Measurements from ENCODE around the gene NPTX2.

The NPTX2 gene

DNA sequence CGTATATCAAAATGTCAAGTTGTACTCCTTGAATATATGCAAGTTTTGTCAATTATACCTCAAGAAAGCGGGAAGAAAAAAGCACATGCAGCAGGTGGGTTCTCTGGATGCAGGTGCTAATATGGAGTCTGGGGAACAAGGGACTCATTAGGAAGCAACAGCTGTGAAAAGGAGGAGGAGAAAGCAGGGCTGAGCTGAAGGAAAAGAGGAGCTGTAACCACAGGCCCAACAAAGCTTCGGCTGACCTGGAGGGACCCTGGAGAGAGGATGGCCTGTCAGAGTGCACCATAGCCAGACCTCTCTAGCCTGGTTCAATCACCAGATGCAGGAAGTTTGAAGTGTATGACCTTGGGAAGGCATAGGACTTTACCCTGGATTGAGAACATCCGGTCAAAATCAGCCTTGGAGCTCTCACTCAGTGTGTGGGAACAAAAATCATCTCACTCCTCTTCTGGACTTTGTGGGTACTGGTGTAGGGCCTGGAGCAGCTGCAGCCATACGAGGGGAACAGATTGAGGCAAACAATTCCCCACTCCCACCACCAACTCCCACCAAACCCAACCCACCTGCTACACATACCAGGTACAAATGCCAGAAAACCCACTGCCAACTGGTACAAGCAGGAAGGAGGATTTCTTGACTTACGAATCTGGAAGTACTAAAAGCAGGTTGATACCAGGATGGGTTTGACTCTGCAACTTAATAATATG is 36.7 kb downstream of the NPTX2 start:
- no peak for DNase-seq (ENCODE audit: extremely low read depth in 1 of 2, low read depth in 1 of 2)

- DNase-seq (ENCODE audit: extremely low read depth in 1 of 2, low read depth in 1 of 2) = no peak
Observed at GRCh38 chr7:98654524-98655272, 37.6 kb downstream of the NPTX2 start.

DNA sequence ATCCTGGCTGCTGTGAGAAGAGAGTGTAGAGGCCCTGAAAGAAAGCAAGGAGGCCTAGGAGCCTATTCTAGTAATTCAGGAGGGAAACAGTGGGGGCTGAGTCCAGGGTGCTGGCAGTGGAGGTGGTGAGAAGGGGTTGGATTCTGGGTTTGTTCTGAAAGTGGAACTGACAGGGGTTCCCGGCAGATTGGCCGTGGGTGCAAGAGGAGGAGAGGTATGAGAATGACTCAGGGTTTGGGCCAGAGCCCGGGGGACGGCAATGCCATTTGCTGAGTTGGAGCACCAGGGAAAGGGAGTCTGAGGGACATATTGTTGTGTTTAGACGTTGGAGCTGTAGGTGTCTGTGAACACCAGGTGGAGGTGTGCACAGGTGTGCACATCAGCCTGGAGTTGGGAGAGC is 38.5 kb downstream of the NPTX2 start:
- no peak for DNase-seq (ENCODE audit: extremely low read depth in 1 of 2, low read depth in 1 of 2)

DNA sequence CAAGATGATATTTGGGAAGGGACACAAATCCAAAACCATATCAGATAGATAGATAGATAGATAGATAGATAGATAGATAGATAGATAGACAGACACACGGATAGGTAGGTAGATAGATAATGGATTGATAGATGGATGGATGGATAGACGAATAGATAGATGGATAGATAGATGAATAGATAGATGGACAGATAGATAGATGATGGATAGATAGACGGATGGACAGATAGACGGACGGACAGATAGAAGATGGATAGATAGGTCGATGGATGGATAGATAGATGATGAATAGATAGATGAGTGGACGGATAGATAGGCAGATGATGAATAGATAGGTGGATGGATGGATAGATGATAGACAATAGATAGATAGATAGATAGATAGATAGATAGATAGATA is 39.8 kb downstream of the NPTX2 start:
- DNase-seq (ENCODE audit: extremely low read depth in 1 of 2, low read depth in 1 of 2) = no peak

DNA sequence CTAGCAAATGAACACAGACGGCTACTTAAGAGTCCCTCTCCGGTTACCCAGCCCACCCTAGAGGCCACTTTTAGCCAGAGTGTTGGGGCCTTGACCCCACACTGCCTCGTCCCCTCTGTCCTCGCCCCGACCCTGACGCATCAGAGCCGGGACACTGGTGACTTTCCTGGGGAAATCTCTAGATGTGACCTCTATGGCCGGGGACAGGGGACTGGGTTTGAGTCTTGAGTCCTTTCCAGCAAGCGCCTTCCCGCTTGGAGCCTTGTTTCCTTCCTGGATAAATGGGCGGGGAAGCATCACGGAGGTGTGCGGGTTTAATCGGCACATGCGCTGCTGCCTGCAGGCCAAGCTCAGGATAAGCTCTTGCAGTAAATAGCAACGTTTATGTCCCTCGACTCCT is 40.7 kb downstream of the NPTX2 start:
- no peak for DNase-seq (ENCODE audit: extremely low read depth in 1 of 2, low read depth in 1 of 2)

GRCh38 chr7:98659756-98660155 is 42.7 kb downstream of the NPTX2 start:
- no peak for DNase-seq (ENCODE audit: extremely low read depth in 1 of 2, low read depth in 1 of 2)

DNA sequence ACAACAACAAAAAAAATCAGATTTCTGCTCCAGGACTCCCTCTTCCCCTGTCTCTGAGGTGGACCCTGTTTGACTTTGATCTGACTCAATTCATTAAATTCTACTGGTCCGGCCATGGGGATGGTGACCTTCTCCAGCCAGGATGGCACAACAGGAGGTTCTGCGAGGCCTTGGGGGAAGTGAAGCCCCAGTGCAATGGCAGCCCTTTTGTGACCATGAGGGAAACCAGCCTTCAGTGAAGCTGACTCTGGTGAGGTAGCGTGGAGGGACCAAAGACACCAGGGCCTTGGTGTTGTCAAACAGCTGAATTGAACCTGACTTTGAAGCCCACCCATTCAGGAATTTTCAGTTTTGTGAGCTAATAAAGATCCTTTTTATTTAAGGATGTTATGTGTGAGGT is 44.5 kb downstream of the NPTX2 start:
- DNase-seq (ENCODE audit: extremely low read depth in 1 of 2, low read depth in 1 of 2) = no peak

- no peak for DNase-seq (ENCODE audit: extremely low read depth in 1 of 2, low read depth in 1 of 2)
Observed at GRCh38 chr7:98662289-98662688, 45.2 kb downstream of the NPTX2 start.

DNA sequence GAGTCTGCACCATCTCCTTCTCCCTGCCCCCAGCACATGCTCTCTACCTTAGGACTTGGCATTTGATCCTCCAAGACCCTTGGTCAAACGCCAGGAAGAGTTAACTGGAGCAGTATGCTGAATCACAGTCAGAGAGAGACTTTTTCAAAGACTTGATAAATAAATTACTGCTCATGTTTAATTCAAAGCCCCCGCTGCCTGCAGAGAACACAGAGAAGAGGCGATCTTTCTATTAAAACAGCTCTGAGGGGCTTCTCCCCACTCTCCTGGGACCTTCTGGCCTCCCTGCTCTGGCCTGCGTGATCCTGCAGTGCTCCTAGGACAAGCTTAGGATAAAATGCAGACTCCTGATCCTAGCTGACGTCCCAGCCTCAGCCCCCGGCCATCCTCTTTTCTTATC is 47.8 kb downstream of the NPTX2 start:
- DNase-seq (ENCODE audit: extremely low read depth in 1 of 2, low read depth in 1 of 2) = no peak

GRCh38 chr7:98668255-98668654 is 51.2 kb downstream of the NPTX2 start:
- DNase-seq (ENCODE audit: extremely low read depth in 1 of 2, low read depth in 1 of 2) = no peak

DNA sequence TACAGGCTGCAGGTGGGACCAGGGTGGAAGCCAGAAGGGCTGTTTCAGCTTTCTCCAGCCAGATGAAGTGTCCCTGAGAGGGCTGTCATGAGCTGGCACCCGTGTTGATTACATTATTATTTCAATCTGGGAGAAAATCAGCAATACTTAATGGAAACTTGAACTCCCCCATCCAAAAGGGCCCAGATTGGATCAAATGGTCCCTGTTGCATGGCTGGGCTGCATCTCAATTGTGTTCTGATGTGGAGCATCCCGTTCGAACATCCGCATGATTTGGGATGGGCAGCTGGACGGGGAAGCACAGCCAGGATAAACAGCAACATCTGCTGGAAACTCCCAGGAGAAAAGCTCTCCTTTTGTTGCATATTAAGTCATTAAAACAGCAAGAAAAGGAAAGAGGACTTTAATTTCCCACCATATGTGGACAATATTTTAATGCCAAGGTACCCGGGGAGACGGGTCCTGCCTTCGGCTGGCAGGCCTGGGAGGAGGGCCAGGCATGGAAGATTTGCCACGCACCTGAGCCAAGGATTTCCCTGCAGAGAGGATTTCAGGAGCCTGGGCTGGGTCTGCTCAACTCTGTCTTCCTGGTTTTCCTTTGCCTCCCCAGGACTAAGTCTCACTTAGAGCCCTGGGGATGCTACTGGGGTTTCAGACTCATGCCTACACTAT is 52.4 kb downstream of the NPTX2 start:
- no peak for DNase-seq (ENCODE audit: extremely low read depth in 1 of 2, low read depth in 1 of 2)

GRCh38 chr7:98670186-98670585 is 53.1 kb downstream of the NPTX2 start:
- DNase-seq (ENCODE audit: extremely low read depth in 1 of 2, low read depth in 1 of 2) = no peak

DNA sequence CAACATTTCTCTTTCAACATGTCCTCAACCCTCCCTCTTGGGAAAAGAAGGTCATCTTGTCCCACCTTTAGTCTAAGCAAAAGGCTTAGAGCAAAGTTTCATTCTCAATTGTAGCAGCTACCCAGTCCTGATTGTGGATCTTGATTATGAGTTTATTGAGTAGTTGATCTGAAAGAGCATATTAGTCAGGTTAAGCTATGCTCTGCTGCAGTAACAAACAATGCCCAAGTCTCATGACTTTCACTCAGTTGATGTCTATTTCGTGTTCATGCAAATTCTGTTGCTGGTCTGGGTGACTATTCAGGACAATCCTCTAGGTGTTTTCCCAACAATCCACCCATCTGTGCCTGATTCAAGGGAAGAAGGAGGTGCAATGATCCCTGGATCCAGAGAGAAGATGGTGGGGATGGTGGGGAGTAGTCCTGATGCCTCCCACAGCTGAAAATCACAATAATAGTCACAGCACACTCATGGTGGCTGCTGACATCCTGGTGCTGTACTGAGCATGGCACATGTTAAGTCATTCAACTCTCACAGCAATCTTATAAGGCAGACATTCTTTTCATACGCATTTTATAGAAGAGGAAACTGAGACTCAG is 54.7 kb downstream of the NPTX2 start:
- DNase-seq (ENCODE audit: extremely low read depth in 1 of 2, low read depth in 1 of 2) = no peak

DNA sequence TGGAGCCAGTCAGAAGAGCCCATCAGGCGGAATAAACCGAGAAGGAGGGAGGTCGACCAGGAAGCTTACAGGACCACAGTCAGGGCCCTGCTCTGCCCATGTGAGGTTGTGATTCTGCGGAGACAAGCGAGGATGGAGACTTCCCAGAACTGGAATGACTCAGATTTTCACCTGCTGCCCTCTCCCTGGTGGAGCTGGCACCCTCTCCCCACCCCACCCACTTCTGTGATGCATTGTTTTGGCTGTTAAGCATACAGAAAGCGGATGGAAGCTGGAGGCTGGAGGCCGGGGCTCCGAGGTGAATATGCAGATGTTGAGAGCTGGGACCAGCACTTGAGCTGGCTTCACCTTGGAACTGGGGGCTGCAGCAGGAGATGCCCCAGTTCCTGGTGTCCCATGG is 57.4 kb downstream of the NPTX2 start:
- DNase-seq (ENCODE audit: extremely low read depth in 1 of 2, low read depth in 1 of 2) = no peak

DNA sequence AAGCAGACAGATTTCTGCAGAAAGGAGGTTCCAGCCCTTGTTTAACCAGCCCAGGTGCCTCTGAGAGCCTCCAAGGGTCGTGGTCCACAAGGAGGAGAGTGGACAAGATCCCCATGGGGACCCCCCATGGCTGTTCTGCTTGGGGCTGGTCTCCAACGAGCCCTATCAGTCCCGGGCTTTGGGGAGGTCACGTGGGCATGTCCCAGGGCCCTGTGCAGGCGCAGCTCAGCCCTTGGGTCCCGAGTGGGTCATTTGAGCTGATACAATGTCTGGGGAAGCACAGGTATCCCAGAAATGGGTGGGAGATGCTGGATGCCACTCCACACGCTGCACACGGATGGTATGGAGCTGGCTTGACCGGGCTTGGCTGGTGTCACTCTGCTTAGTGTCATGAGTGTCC is 57.8 kb downstream of the NPTX2 start:
- DNase-seq (ENCODE audit: extremely low read depth in 1 of 2, low read depth in 1 of 2) = no peak

DNA sequence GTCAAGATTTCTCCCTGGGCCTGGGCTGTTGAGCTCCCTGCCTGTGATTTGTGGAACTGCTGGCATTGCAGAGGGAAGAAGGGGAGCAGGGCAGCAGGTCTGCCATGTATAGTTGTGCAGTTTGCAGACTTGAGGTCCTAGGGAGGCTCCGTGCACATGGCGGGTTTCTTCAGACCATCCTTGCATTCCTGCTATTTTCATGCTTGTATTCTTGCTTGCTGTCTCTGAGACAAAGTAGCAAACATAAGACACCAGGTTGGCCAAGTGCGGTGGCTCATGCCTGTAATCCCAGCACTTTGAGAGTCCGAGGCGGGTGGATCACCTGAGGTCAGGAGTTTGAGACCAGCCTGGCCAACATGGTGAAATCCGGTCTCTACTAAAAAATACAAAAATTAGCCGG is 61.1 kb downstream of the NPTX2 start:
- DNase-seq (ENCODE audit: extremely low read depth in 1 of 2, low read depth in 1 of 2) = no peak

All from activated CD8-positive, alpha-beta memory T cell treated with anti-CD3 and anti-CD28 coated beads for 1 hour (primary cell).